ENCODE results near the gene NCKAP1.

DNA sequence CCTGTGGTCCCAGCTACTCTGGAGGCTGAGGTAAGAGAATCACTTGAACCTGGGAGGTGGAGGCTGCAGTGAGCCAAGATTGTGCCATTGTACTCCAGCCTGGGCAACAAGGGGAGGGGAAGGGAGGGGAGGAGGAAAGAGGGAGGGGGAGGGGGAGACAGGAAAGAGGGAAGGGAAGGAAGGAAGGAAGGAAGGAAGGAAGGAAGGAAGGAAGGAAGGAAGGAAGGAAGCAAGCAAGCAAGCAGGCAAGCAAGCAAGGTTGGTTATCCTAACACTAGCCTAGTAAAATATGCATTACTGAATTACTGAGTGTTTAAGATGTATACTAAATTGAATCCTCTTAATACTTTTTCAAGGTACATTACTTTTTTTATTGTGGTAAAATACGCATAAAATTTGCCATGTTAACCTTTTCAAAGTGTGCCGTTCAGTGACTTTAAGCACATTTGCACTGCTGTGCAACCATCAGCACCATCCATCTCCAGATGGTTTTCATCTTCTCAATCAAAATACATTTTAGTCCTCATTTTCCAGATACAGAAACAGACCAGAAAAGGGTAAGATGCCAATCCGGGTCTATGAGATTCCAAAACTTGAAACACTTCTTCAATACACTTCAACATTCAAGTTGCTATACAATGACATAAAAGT is 28.9 kb downstream of the NCKAP1 start:
- TF ChIP-seq, protein P1, sequence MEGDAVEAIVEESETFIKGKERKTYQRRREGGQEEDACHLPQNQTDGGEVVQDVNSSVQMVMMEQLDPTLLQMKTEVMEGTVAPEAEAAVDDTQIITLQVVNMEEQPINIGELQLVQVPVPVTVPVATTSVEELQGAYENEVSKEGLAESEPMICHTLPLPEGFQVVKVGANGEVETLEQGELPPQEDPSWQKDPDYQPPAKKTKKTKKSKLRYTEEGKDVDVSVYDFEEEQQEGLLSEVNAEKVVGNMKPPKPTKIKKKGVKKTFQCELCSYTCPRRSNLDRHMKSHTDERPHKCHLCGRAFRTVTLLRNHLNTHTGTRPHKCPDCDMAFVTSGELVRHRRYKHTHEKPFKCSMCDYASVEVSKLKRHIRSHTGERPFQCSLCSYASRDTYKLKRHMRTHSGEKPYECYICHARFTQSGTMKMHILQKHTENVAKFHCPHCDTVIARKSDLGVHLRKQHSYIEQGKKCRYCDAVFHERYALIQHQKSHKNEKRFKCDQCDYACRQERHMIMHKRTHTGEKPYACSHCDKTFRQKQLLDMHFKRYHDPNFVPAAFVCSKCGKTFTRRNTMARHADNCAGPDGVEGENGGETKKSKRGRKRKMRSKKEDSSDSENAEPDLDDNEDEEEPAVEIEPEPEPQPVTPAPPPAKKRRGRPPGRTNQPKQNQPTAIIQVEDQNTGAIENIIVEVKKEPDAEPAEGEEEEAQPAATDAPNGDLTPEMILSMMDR (IDR thresholded peaks at IDR 0.05; ENCODE audit: insufficient read depth, low read length): no peak
- no peak for TF ChIP-seq GABPA (IDR thresholded peaks at IDR 0.05; ENCODE audit: low read depth)
- TF ChIP-seq, protein P2, sequence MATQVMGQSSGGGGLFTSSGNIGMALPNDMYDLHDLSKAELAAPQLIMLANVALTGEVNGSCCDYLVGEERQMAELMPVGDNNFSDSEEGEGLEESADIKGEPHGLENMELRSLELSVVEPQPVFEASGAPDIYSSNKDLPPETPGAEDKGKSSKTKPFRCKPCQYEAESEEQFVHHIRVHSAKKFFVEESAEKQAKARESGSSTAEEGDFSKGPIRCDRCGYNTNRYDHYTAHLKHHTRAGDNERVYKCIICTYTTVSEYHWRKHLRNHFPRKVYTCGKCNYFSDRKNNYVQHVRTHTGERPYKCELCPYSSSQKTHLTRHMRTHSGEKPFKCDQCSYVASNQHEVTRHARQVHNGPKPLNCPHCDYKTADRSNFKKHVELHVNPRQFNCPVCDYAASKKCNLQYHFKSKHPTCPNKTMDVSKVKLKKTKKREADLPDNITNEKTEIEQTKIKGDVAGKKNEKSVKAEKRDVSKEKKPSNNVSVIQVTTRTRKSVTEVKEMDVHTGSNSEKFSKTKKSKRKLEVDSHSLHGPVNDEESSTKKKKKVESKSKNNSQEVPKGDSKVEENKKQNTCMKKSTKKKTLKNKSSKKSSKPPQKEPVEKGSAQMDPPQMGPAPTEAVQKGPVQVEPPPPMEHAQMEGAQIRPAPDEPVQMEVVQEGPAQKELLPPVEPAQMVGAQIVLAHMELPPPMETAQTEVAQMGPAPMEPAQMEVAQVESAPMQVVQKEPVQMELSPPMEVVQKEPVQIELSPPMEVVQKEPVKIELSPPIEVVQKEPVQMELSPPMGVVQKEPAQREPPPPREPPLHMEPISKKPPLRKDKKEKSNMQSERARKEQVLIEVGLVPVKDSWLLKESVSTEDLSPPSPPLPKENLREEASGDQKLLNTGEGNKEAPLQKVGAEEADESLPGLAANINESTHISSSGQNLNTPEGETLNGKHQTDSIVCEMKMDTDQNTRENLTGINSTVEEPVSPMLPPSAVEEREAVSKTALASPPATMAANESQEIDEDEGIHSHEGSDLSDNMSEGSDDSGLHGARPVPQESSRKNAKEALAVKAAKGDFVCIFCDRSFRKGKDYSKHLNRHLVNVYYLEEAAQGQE (IDR thresholded peaks at IDR 0.05; ENCODE audit: insufficient replicate concordance, low read depth): no peak
- no peak for TF ChIP-seq POLR2AphosphoS5 (IDR thresholded peaks at IDR 0.05; ENCODE audit: low read depth)
